ENCODE measurements around the gene TMEM170B. TPM values are rescaled to one million over a fixed set of nuclear protein-coding genes. Genes with fewer than 3 reads are reported as not detected.

The TMEM170B gene, protein sequence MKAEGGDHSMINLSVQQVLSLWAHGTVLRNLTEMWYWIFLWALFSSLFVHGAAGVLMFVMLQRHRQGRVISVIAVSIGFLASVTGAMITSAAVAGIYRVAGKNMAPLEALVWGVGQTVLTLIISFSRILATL
- 2.6 and 3.0 TPM in 2 replicates for total RNA-seq
- polyA plus RNA-seq, result 2.1 and 3.3 TPM in 2 replicates

DNA sequence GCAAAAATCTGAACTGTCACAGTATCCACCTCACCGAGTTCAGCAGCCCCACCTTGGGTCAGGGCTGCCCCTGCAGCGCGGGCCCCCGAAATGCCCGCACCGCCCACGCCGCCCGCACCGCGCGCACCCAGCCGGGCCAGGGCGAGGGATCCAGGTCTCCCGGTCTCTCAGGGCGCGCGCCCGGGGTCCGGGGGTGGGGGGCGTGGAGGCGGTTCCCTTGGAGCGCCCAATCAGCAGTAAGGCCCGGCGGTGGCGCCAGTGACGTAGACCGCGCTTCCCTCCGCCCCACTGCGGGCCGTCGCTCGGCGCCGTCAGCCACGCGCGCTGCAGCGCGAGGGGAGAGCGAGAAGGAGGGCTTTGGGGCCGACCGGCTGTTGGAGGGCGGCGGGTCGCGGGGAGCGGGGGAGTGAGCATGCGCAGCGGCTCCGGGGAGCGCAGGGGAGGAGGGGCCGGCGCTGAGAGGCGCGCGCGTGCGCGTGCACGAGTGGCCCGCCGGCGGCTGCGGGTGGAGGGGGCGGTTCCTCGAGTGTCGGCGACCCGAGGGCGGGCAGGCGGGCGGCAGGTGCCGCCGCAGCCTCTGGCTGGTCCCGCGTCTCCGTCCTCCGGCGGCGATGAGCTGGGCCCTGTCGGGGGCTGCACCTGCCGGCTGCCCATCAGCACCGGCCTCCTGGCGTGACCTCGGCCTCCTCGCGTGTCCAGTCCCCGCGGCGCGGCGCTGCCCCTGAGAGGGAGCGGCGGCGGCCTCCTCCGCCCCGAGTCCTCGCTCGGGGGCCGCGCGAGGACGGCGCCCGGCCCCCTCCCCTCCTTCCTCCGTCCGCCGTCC, at the start of gene TMEM170B:
TMEM170B (plus strand) TSS at position 521 of the 823 bp plus-strand sequence. CDS start 529 bp downstream, outside the sequence.
- Histone ChIP-seq H3K27ac (no peak within 1 kb of the TSS), H3K27me3 (peaks cover 38% of the 10 kb centered on the region), H3K36me3 (no peaks in the 10 kb centered on the region), H3K4me3 (peak within 1 kb of the TSS; percentile 84), H3K9me3 (ENCODE audit: low read depth) (no peaks in the 10 kb centered on the region), H3K4me1 (ENCODE audit: low read depth) (no peaks in the 10 kb centered on the region)
- TF ChIP-seq, protein P1, sequence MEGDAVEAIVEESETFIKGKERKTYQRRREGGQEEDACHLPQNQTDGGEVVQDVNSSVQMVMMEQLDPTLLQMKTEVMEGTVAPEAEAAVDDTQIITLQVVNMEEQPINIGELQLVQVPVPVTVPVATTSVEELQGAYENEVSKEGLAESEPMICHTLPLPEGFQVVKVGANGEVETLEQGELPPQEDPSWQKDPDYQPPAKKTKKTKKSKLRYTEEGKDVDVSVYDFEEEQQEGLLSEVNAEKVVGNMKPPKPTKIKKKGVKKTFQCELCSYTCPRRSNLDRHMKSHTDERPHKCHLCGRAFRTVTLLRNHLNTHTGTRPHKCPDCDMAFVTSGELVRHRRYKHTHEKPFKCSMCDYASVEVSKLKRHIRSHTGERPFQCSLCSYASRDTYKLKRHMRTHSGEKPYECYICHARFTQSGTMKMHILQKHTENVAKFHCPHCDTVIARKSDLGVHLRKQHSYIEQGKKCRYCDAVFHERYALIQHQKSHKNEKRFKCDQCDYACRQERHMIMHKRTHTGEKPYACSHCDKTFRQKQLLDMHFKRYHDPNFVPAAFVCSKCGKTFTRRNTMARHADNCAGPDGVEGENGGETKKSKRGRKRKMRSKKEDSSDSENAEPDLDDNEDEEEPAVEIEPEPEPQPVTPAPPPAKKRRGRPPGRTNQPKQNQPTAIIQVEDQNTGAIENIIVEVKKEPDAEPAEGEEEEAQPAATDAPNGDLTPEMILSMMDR (IDR thresholded peaks at IDR 0.05; ENCODE audit: low read depth, low read length), result no peak
- peak; percentile 84 to 96 for DNase-seq (ENCODE audit: low read depth in 1 of 2, low spot score in 1 of 2)

DNA sequence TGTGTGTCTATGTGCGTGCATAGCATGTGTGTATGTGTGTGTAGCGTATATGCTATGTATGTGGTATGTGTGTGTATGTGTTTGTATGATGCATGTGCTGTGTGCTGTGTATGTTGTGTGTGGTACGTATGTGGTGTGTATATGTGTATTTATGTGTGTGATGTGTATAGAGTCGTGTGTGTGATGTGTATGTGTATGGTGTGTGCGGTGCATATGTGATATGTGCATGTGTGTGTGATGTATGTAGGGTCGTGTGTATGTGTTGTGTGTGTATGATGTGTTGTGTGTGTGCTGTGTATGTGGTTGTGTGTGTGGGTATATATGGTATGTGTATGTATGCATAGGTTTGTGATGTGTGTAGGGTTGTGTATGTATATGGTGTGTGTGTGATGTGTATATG, 46.6 kb upstream of the TMEM170B start:
- Histone ChIP-seq H3K9me3 (ENCODE audit: low read depth) (no peaks in the 10 kb centered on the region), H3K27me3 (no peaks in the 10 kb centered on the region), H3K36me3 (no peaks in the 10 kb centered on the region), H3K4me3 (no peak overlapping the region), H3K4me1 (ENCODE audit: low read depth) (peaks cover 5% of the 10 kb centered on the region), H3K27ac (no peak overlapping the region)
- TF ChIP-seq, protein P1 (IDR thresholded peaks at IDR 0.05; ENCODE audit: low read depth, low read length), result no peak
- no peak for DNase-seq (ENCODE audit: low read depth in 1 of 2, low spot score in 1 of 2)

DNA sequence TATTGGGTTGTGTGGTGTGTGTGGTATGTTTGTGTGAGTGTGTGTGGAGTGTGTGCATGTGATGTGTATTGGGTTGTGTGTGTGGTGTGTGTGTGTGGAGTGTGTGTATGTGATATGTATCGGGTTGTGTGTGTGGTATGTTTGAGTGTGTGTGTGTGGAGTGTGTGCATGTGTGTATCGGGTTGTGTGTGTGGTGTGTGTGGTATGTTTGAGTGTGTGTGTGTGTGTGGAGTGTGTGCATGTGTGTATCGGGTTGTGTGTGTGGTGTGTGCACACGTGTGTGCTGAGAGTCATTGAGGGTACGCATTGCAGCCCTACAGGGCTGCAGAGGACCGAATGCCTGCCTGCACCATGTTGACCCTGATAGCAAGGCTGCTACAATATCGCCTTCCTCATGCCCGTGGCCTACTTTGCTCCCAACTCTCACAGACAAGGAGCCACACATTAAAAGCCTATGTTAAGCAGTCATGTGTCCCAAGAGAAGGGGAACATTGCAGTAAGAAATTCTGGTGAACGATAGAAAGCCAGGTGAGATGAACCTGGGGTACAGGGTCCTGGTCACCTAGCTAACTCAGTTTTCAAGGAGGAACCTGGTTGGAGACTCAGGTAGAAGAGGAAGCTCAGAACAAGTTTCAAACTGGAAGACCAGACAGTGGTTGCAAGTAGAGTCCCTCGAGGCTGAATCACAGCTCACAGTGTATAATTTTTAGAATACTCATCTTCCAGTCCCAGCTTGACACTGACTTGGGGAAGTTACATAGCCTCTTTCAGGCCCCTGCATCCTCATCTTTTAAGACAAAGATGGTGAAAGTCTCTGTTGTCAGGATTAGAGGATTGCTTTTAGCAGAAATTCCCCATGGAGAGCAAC, 45.7 kb upstream of the TMEM170B start:
- H3K9me3 ChIP-seq (ENCODE audit: low read depth), result no peaks in the 10 kb centered on the region
- no peaks in the 10 kb centered on the region for H3K27me3 ChIP-seq
- TF ChIP-seq, protein P1 (IDR thresholded peaks at IDR 0.05; ENCODE audit: low read depth, low read length), result no peak
- DNase-seq (ENCODE audit: low read depth in 1 of 2, low spot score in 1 of 2), result no peak
- H3K4me3 ChIP-seq, result no peak overlapping the region
- no peak overlapping the region for H3K27ac ChIP-seq
- H3K4me1 ChIP-seq (ENCODE audit: low read depth), result peaks cover 5% of the 10 kb centered on the region
- no peaks in the 10 kb centered on the region for H3K36me3 ChIP-seq

DNA sequence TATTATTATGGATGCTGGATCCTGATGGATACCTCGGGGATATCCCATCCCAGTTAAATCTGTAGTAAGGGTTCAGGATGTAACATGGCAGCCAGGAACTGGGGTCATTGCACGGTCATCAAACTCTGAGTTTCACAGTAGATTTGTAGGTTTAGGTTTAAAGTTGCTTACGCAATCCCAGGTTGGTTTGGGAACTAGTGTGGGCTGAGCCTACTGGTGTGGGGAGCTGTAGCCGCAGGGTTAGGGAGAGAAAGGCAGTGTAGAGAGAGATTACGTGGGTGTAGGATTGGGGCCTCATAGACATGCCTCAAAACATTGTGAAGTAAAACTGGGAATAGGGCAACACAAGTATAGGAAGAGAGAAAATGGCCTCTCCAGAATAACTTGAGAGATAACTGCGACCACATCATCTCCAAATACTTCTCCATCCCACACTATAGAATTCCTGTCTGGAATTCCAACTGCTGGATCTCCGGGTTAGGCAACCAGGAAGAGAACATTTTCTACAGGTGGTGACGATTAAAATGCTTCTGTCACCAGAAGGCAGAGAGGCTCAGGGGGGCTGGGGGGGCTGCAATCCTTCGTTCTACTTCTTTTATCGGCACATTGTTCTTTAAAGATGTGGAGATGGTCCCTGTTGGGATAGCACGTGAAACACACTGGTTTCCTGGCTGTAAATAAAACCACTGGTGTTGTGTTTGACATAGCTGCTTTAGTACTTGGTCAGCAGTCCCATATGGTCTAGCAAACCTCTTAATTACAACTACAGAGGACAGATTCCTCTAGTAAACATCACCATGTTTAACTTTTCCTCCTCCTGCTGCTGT, 44.9 kb upstream of the TMEM170B start:
- TF ChIP-seq, protein P1 (IDR thresholded peaks at IDR 0.05; ENCODE audit: low read depth, low read length), result no peak
- peak in 1 of 2 donors; percentile 26 for DNase-seq (ENCODE audit: low read depth in 1 of 2, low spot score in 1 of 2)
- Histone ChIP-seq H3K27me3 (no peaks in the 10 kb centered on the region), H3K4me3 (no peak overlapping the region), H3K4me1 (ENCODE audit: low read depth) (peaks cover 5% of the 10 kb centered on the region), H3K9me3 (ENCODE audit: low read depth) (no peaks in the 10 kb centered on the region), H3K27ac (no peak overlapping the region), H3K36me3 (no peaks in the 10 kb centered on the region)

DNA sequence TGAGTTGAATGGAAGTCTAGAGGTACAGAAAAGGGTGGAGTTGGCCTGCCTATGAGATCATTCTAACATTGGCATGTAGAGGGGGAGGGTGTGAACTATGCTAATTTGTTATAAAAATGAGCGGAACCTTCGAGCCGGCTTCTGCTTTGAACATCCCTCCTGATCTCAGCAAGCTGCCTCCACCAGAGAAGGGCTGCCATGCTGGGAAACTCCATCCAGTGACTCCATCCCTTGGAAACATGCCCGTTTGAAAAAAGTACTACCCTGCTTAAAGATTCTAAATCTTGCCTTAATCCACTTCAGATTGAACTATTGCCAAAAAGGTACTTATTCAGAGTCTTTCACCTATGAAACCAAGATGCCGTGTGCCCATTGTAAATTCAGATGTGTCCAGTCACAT, 43.6 kb upstream of the TMEM170B start:
- no peaks in the 10 kb centered on the region for H3K36me3 ChIP-seq
- no peaks in the 10 kb centered on the region for H3K9me3 ChIP-seq (ENCODE audit: low read depth)
- H3K4me3 ChIP-seq, result no peak overlapping the region
- DNase-seq (ENCODE audit: low read depth in 1 of 2, low spot score in 1 of 2), result no peak
- no peak overlapping the region for H3K27ac ChIP-seq
- TF ChIP-seq, protein P1 (IDR thresholded peaks at IDR 0.05; ENCODE audit: low read depth, low read length), result no peak
- H3K27me3 ChIP-seq, result no peaks in the 10 kb centered on the region
- peaks cover 5% of the 10 kb centered on the region for H3K4me1 ChIP-seq (ENCODE audit: low read depth)

Data from cardiac muscle cell (in vitro differentiated cells and primary cell).